Measurements from ENCODE around the gene MYH14. TPM values are rescaled to one million over a fixed set of nuclear protein-coding genes. Genes with fewer than 3 reads are reported as not detected.

The MYH14 gene
- polyA plus RNA-seq, 1 donor (not counting 4 experiments of a cell fraction or from before 2014, with no cell fraction given) = 0.20 TPM

GRCh38 chr19:50317115-50317514 is 113.7 kb downstream of the MYH14 start:
- no peak overlapping the region for H3K4me3 ChIP-seq (ENCODE audit: control insufficient read depth in 2 of 3, extremely low read depth in 1 of 3, insufficient read depth in 2 of 3, low read depth in 1 of 3, low read length in 3 of 3)
- no peaks in the 10 kb centered on the region for H3K36me3 ChIP-seq (ENCODE audit: control insufficient read depth in 2 of 2, extremely low read depth in 1 of 2, insufficient read depth in 2 of 2, low read length in 2 of 2)
- no peak for FAIRE-seq
- H3K4me1 ChIP-seq (ENCODE audit: control insufficient read depth, extremely low read depth, insufficient read depth, low read length) = no peaks in the 10 kb centered on the region
- TF ChIP-seq EZH2 (IDR thresholded peaks at IDR 0.05; ENCODE audit: low read length) (no peak), CTCF (optimal IDR thresholded peaks at IDR 0.05 in 1 of 3, IDR thresholded peaks at IDR 0.05 in 1 of 3, conservative IDR thresholded peaks at IDR 0.05 in 1 of 3; ENCODE audit: extremely low read depth in 1 of 3, insufficient read depth in 2 of 3, low read length in 3 of 3) (no peak)
- no peak overlapping the region for H2AFZ ChIP-seq (ENCODE audit: control insufficient read depth, low read length)
- DNase-seq (ENCODE audit: low read depth, low spot score) = no peak
- H3K9me3 ChIP-seq (ENCODE audit: control insufficient read depth, low read depth, low read length) = no peaks in the 10 kb centered on the region
- no peaks in the 10 kb centered on the region for H3K79me2 ChIP-seq (ENCODE audit: control insufficient read depth, insufficient read depth, low read length)
- H3K27ac ChIP-seq (ENCODE audit: control insufficient read depth, insufficient read depth, low read length) = no peak overlapping the region
- no peaks in the 10 kb centered on the region for H3K9me1 ChIP-seq (ENCODE audit: control insufficient read depth, extremely low read depth, insufficient read depth, low read length)
- no peaks in the 10 kb centered on the region for H4K20me1 ChIP-seq (ENCODE audit: control insufficient read depth, extremely low read depth, insufficient read depth, low read length)
- dilution Hi-C loops (cut with MboI; ENCODE audit: extremely low pct_ligation_motif_present, low sequenced_read_pairs) = no loop called here
- H3K9ac ChIP-seq (ENCODE audit: control insufficient read depth, extremely low read depth, insufficient read depth, low read length) = no peak overlapping the region
- peaks cover 36% of the 10 kb centered on the region for H3K27me3 ChIP-seq (ENCODE audit: control insufficient read depth, extremely low read depth, insufficient read depth, low read length)
- H3K4me2 ChIP-seq (ENCODE audit: control insufficient read depth, extremely low read depth, insufficient read depth, low read depth, low read length) = no peak overlapping the region

DNA sequence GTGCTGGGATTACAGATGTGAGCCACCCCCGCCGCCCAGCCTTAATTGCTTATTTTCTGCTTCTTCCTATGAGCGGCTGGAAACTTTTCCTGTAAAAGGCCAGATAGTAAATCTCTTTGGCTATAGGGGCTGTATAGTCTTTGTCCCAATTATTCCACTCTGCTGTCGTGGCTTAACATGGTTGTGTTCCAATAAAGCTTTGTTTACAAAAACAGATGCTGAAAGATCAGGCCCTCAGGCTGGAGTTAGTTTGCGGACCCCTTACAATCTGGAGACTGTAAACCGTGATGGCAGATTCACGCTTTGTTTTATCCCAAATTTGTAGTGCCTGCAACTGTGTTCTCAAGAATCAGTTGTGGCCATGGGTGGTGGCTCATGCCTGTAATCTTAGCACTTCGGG is 115.0 kb downstream of the MYH14 start:
- H3K36me3 ChIP-seq (ENCODE audit: control insufficient read depth in 2 of 2, extremely low read depth in 1 of 2, insufficient read depth in 2 of 2, low read length in 2 of 2) = no peaks in the 10 kb centered on the region
- TF ChIP-seq EZH2 (IDR thresholded peaks at IDR 0.05; ENCODE audit: low read length) = no peak
- TF ChIP-seq CTCF (optimal IDR thresholded peaks at IDR 0.05 in 1 of 3, IDR thresholded peaks at IDR 0.05 in 1 of 3, conservative IDR thresholded peaks at IDR 0.05 in 1 of 3; ENCODE audit: extremely low read depth in 1 of 3, insufficient read depth in 2 of 3, low read length in 3 of 3) = no peak
- no peaks in the 10 kb centered on the region for H3K9me3 ChIP-seq (ENCODE audit: control insufficient read depth, low read depth, low read length)
- no peak overlapping the region for H3K27ac ChIP-seq (ENCODE audit: control insufficient read depth, insufficient read depth, low read length)
- FAIRE-seq (no peak), DNase-seq (ENCODE audit: low read depth, low spot score) (no peak)
- peaks cover 25% of the 10 kb centered on the region for H3K27me3 ChIP-seq (ENCODE audit: control insufficient read depth, extremely low read depth, insufficient read depth, low read length)
- H3K4me2 ChIP-seq (ENCODE audit: control insufficient read depth, extremely low read depth, insufficient read depth, low read depth, low read length) = no peak overlapping the region
- no peaks in the 10 kb centered on the region for H3K9me1 ChIP-seq (ENCODE audit: control insufficient read depth, extremely low read depth, insufficient read depth, low read length)
- no peaks in the 10 kb centered on the region for H3K79me2 ChIP-seq (ENCODE audit: control insufficient read depth, insufficient read depth, low read length)
- H3K4me1 ChIP-seq (ENCODE audit: control insufficient read depth, extremely low read depth, insufficient read depth, low read length) = no peaks in the 10 kb centered on the region
- no peak overlapping the region for H3K9ac ChIP-seq (ENCODE audit: control insufficient read depth, extremely low read depth, insufficient read depth, low read length)
- no peak overlapping the region for H2AFZ ChIP-seq (ENCODE audit: control insufficient read depth, low read length)
- no peak overlapping the region for H3K4me3 ChIP-seq (ENCODE audit: control insufficient read depth in 2 of 3, extremely low read depth in 1 of 3, insufficient read depth in 2 of 3, low read depth in 1 of 3, low read length in 3 of 3)
- H4K20me1 ChIP-seq (ENCODE audit: control insufficient read depth, extremely low read depth, insufficient read depth, low read length) = no peaks in the 10 kb centered on the region
- dilution Hi-C loops (cut with MboI; ENCODE audit: extremely low pct_ligation_motif_present, low sequenced_read_pairs) = no loop called here
